Measurements from ENCODE around the gene RTN4.

- no peak for TF ChIP-seq POLR2AphosphoS5 (IDR thresholded peaks at IDR 0.05; ENCODE audit: low read depth, low read length)
- no peak for TF ChIP-seq TAF1 (IDR thresholded peaks at IDR 0.05; ENCODE audit: borderline replicate concordance, insufficient read depth, low read length)
Observed at GRCh38 chr2:55059793-55060192, 9.5 kb upstream of the RTN4 start.

Measured in PFSK-1 (cell line).